ENCODE measurements around the gene LRRC3B. TPM values are rescaled to one million over a fixed set of nuclear protein-coding genes. Genes with fewer than 3 reads are reported as not detected.

The LRRC3B gene
- total RNA-seq, 4 donors from 2014 or later, result not detected

- TF ChIP-seq CTCF (IDR thresholded peaks at IDR 0.05; ENCODE audit: low read depth), result no peak
Observed at GRCh38 chr3:26591926-26592325, 30.6 kb upstream of the LRRC3B start.

DNA sequence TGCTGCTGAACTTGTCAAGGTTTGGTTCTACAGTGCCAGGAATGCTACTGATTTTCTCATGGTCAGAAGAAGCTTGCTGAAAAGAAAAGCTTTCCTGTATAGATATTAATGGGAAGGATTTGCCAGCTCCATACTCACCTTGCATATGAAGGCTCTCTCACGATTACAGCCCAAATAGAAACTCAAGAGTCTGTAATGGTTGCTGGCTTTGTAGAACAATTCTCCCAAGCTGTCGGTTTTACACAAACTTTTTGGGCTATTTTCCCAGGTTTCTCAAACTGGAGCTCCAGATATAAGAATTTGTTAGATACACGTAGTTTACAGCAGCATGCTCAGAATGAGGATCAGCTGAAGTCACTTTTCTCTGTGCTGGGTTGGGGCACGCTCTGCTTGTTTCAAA is 30.1 kb upstream of the LRRC3B start:
- TF ChIP-seq CTCF (IDR thresholded peaks at IDR 0.05; ENCODE audit: low read depth), result no peak

DNA sequence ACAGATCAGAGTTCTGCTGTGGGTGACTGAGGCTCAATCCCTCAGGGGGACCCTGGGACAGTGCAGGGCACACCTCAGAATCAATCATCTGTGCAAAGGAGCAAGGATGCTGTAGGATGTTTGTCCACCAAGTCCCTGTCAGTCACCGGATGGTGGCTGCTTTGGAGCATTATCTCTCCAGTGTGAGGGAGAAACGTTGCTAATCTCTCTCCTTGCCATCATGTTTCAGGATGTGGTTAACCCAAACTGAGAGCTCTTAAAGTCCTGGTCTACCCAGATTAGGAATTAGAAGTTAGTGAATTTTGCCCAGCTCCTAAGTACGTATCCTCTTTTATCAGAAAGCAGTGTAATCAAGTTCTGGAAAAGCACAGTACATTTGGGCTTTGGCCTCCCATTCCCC is 26.2 kb upstream of the LRRC3B start:
- TF ChIP-seq CTCF (IDR thresholded peaks at IDR 0.05; ENCODE audit: low read depth), result no peak

GRCh38 chr3:26614006-26614685 is 8.4 kb upstream of the LRRC3B start:
- TF ChIP-seq CTCF (IDR thresholded peaks at IDR 0.05; ENCODE audit: low read depth), result no peak

GRCh38 chr3:26621176-26621575 is 1.4 kb upstream of the LRRC3B start:
- no peak for TF ChIP-seq CTCF (IDR thresholded peaks at IDR 0.05; ENCODE audit: low read depth)

GRCh38 chr3:26621906-26622620 is 509 bp upstream of the LRRC3B start:
- TF ChIP-seq CTCF (IDR thresholded peaks at IDR 0.05; ENCODE audit: low read depth), result no peak

DNA sequence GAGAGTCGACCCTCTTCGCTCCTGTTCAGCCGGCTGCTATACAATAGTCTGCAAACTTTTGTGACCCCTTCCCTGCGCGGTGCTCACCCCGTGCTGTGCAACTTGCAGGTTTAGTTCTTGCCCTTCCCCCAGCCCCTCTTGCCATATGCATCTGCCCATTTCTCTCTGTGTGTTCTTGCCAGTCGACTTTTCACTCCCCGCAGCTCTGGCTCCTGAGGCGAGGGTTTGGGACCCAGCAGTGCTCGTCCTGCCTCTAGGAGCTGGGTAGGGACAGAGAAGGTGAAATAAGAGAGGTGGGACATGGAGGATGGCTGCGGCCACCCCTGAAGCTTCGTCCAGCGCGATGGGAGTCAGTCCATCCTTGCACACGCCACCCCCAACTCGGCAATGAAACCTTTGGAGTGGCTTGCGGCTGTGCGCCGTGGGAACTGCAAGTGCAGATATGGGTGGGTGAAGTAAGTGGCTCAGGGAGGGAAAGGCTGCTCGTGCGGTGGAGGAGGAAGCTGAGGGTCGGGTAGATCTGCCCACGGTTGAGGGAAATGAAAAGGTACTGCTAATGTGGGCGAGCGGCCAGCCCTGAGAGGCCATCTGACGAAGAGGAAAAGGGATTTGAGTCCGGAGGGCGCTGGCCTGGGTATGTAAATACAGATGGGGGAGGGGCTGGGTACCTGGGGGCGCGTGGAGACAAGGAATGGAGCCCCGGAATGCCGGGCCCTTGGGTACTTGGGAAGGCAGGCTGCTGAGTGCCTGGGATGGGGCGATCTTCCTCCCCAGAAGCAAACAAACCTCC is 1.0 kb downstream of the LRRC3B start:
- TF ChIP-seq CTCF (IDR thresholded peaks at IDR 0.05; ENCODE audit: low read depth), result no peak

Data from subcutaneous adipose tissue (tissue), 4 donors.